Retinal pigment epithelial cell (primary cell): Measurements from ENCODE around the gene MAP3K2.

ENCODE experiments used
- DNase-seq: peaks from one replicate; pipeline ENCODE4 v3.0.0-alpha.2; 2010; ENCODE audit warnings: low read depth
- H3K4me3 ChIP-seq: 2 replicates; pipeline ENCODE4 v1.5.1; 2011; ENCODE audit warnings: mild to moderate bottlenecking, low read length, control low read depth, moderate library complexity
- TF ChIP-seq, protein P1 (sequence below): conservative IDR thresholded peaks from 2 replicates; pipeline ENCODE4 v1.5.1; 2011; ENCODE audit warnings: low read depth, low read length, control low read depth, inconsistent platforms

The MAP3K2 gene

GRCh38 chr2:127283275-127283674 lies 104.5 kb downstream of the MAP3K2 start:
- DNase-seq, result no peak
- no peak overlapping the region for H3K4me3 ChIP-seq
- TF ChIP-seq, protein P1, sequence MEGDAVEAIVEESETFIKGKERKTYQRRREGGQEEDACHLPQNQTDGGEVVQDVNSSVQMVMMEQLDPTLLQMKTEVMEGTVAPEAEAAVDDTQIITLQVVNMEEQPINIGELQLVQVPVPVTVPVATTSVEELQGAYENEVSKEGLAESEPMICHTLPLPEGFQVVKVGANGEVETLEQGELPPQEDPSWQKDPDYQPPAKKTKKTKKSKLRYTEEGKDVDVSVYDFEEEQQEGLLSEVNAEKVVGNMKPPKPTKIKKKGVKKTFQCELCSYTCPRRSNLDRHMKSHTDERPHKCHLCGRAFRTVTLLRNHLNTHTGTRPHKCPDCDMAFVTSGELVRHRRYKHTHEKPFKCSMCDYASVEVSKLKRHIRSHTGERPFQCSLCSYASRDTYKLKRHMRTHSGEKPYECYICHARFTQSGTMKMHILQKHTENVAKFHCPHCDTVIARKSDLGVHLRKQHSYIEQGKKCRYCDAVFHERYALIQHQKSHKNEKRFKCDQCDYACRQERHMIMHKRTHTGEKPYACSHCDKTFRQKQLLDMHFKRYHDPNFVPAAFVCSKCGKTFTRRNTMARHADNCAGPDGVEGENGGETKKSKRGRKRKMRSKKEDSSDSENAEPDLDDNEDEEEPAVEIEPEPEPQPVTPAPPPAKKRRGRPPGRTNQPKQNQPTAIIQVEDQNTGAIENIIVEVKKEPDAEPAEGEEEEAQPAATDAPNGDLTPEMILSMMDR, result no peak

DNA sequence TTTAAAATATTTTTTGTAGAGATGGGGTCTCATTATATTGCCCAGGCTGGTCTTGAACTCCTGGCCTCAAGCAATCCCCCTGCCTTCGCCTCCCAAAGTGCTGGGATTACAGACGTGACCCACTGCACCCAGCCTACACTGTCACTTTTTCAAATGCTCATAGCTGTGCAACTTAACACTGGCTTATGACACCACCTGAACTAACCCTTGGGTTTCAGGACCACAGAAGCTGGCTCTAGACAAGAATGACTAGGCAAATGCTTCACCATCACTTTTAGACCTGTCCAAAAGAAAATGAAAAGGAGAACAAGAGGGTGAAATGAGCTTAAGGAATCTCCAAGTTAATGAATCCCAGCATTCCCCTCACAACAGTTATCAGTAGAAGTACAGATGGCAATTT lies 107.1 kb downstream of the MAP3K2 start:
- H3K4me3 ChIP-seq, result no peak overlapping the region
- TF ChIP-seq, protein P1, result no peak
- DNase-seq, result no peak

- DNase-seq, result no peak
- TF ChIP-seq, protein P1, result no peak
- H3K4me3 ChIP-seq, result no peak overlapping the region
Measured at GRCh38 chr2:127279781-127280180, 108.0 kb downstream of the MAP3K2 start.

DNA sequence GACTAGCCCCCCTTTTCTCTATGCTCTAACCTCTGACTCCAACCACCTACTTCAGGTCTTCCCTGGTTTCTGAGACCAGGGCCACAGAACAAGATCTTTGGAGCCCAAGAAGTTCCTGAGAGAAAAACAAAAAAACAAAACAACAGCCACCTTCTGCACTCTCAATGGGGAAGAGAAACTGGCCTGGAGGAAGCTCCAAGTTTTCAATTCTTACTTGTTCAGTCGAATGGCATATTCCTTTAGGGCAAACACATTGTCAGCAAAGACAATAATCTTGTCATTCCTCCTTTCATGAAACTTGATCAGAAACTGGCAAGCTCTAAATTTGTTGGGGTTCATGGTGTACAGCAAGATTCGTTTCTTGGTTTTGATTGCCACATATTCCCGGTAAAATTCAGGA lies 108.8 kb downstream of the MAP3K2 start:
- no peak overlapping the region for H3K4me3 ChIP-seq
- DNase-seq, result no peak
- TF ChIP-seq, protein P1, result no peak

GRCh38 chr2:127277028-127277427 lies 110.7 kb downstream of the MAP3K2 start:
- TF ChIP-seq, protein P1, result no peak
- DNase-seq, result no peak
- no peak overlapping the region for H3K4me3 ChIP-seq

- TF ChIP-seq, protein P1, result no peak
- no peak for DNase-seq
- H3K4me3 ChIP-seq, result no peak overlapping the region
Measured at GRCh38 chr2:127275789-127276188, 112.0 kb downstream of the MAP3K2 start.

GRCh38 chr2:127275356-127275755 lies 112.4 kb downstream of the MAP3K2 start:
- no peak for DNase-seq
- H3K4me3 ChIP-seq, result no peak overlapping the region
- TF ChIP-seq, protein P1, result no peak
